GM12892 (cell line): Measurements from ENCODE around the gene COL15A1.

Experiments used
- POLR2A ChIP-seq: IDR thresholded peaks from 2 replicates; pipeline ENCODE4 v1.6.1; 2011; ENCODE audit warnings: low read depth, low read length, control low read depth
- POLR2AphosphoS5 ChIP-seq: IDR thresholded peaks from 2 replicates; pipeline ENCODE4 v1.6.1; 2011; ENCODE audit warnings: low read depth, low read length, control low read depth
- TAF1 ChIP-seq: IDR thresholded peaks from 2 replicates; pipeline ENCODE4 v1.6.1; 2011; ENCODE audit warnings: low read depth, mild to moderate bottlenecking, control low read depth, low read length, borderline replicate concordance

- no peak for TF ChIP-seq POLR2A
- no peak for TF ChIP-seq POLR2AphosphoS5
- TF ChIP-seq TAF1 = no peak
Observed at GRCh38 chr9:98961513-98962180, 17.9 kb downstream of the COL15A1 start.
